Measurements from ENCODE around the gene FKBP6. TPM values are rescaled to one million over a fixed set of nuclear protein-coding genes. Genes with fewer than 3 reads are reported as not detected.
"Not testable (repeated sequence)": the region's sequence is repeated elsewhere in the genome, so short reads cannot be mapped to it uniquely, and the experiment has no call there.

The FKBP6 gene
- total RNA-seq, 4 donors from 2014 or later = not detected

GRCh38 chr7:73356159-73356558 lies 28.2 kb downstream of the FKBP6 start:
- H3K4me1 ChIP-seq = peaks cover 0 to 14% (median 2%) of the 10 kb centered on the region in 3 donors
- H3K27me3 ChIP-seq = peaks cover 0 to 16% (median 0%) of the 10 kb centered on the region in 4 donors
- no peaks in the 10 kb centered on the region for H3K36me3 ChIP-seq
- no peaks in the 10 kb centered on the region for H3K9me3 ChIP-seq
- no peak overlapping the region for H3K4me3 ChIP-seq
- TF ChIP-seq POLR2A (IDR thresholded peaks at IDR 0.05) = no peak
- no peak for TF ChIP-seq CTCF (IDR thresholded peaks at IDR 0.05)
- no peak for DNase-seq
- 73 to 76% methylated on average over 5 of the region's 5 CpGs for WGBS, 2 donors
- H3K27ac ChIP-seq = no peak overlapping the region
- intact Hi-C loops (cut with DNase I) = no loop called here

GRCh38 chr7:73358590-73359275 lies 30.8 kb downstream of the FKBP6 start:
- intact Hi-C loops (cut with DNase I) = no loop called here
- Histone ChIP-seq H3K27me3 (peaks cover 0 to 25% (median 0%) of the 10 kb centered on the region in 4 donors), H3K27ac (peak overlapping the region in 2 of 4 donors; percentile 18 to 26), H3K36me3 (no peaks in the 10 kb centered on the region), H3K9me3 (no peaks in the 10 kb centered on the region), H3K4me3 (peak overlapping the region in 2 of 4 donors; percentile 19 to 50), H3K4me1 (peaks cover 0 to 14% (median 2%) of the 10 kb centered on the region in 3 donors)
- TF ChIP-seq POLR2A (IDR thresholded peaks at IDR 0.05) (no peak), CTCF (IDR thresholded peaks at IDR 0.05) (no peak)
- 48 to 61% methylated on average over 17 to 19 of the region's 21 CpGs for WGBS, 2 donors
- no peak for DNase-seq

GRCh38 chr7:73359306-73359705 lies 31.3 kb downstream of the FKBP6 start:
- no peak for TF ChIP-seq CTCF (IDR thresholded peaks at IDR 0.05)
- no peak for TF ChIP-seq POLR2A (IDR thresholded peaks at IDR 0.05)
- intact Hi-C loops (cut with DNase I) = no loop called here
- Histone ChIP-seq H3K27me3 (peaks cover 0 to 30% (median 0%) of the 10 kb centered on the region in 4 donors), H3K4me1 (peaks cover 0 to 14% (median 2%) of the 10 kb centered on the region in 3 donors), H3K36me3 (no peaks in the 10 kb centered on the region), H3K9me3 (no peaks in the 10 kb centered on the region), H3K27ac (no peak overlapping the region), H3K4me3 (no peak overlapping the region)
- WGBS, 2 donors = 82 to 84% methylated on average over 11 of the region's 11 CpGs
- no peak for DNase-seq

- intact Hi-C loops (cut with DNase I) = no loop called here
- H3K4me1 ChIP-seq = peaks cover 0 to 14% (median 2%) of the 10 kb centered on the region in 3 donors
- no peak overlapping the region for H3K27ac ChIP-seq
- H3K4me3 ChIP-seq = no peak overlapping the region
- H3K27me3 ChIP-seq = peaks cover 0 to 33% (median 0%) of the 10 kb centered on the region in 4 donors
- no peaks in the 10 kb centered on the region for H3K9me3 ChIP-seq
- 90 to 92% methylated on average over 10 to 11 of the region's 13 CpGs for WGBS, 2 donors
- no peaks in the 10 kb centered on the region for H3K36me3 ChIP-seq
- TF ChIP-seq POLR2A (IDR thresholded peaks at IDR 0.05) (no peak), CTCF (IDR thresholded peaks at IDR 0.05) (no peak)
- no peak for DNase-seq
Measured at GRCh38 chr7:73359746-73360375, 31.9 kb downstream of the FKBP6 start.

- intact Hi-C loops (cut with DNase I); H3K9me3 ChIP-seq; H3K36me3 ChIP-seq; DNase-seq; H3K27ac ChIP-seq; H3K4me3 ChIP-seq: not testable (repeated sequence)
- peaks cover 0 to 38% (median 0%) of the 10 kb centered on the region in 4 donors for H3K27me3 ChIP-seq
- peaks cover 0 to 14% (median 2%) of the 10 kb centered on the region in 3 donors for H3K4me1 ChIP-seq
- 73 to 91% methylated on average over 1 of the region's 1 CpG for WGBS, 2 donors
Measured at GRCh38 chr7:73360590-73360989, 32.6 kb downstream of the FKBP6 start.
